NCI-H345 treated with DMSO at 0.1 percent for 48 hours (cell line): ENCODE results near the gene OR2T11.
"Not testable (repeated sequence)": the region's sequence is repeated elsewhere in the genome, so short reads cannot be mapped to it uniquely, and the experiment has no call there.

Experiments
- DNase-seq: peaks from one replicate; lab custom pipeline; 2025; ENCODE audit not compliant: unreplicated experiment; lab: John Stamatoyannopoulos, UW

The OR2T11 gene

GRCh38 chr1:248634991-248635390 is at the start of gene OR2T11:
OR2T11 (minus strand) TSS chr1:248635091; CDS start chr1:248627128, 7,963 bp downstream.
- DNase-seq, result not testable (repeated sequence)

GRCh38 chr1:248681651-248682050 is 46.8 kb upstream of the OR2T11 start:
- no peak for DNase-seq

GRCh38 chr1:248670003-248670402 is 35.1 kb upstream of the OR2T11 start:
- no peak for DNase-seq

GRCh38 chr1:248663453-248664328 is 28.8 kb upstream of the OR2T11 start:
- DNase-seq, result not testable (repeated sequence)

GRCh38 chr1:248656797-248657196 is 21.9 kb upstream of the OR2T11 start:
- not testable (repeated sequence) for DNase-seq

GRCh38 chr1:248655354-248655753 is 20.5 kb upstream of the OR2T11 start, which contains the start of gene OR2T27:
OR2T27 (minus strand) TSS chr1:248655528; CDS start chr1:248650884, 4,644 bp downstream.
- DNase-seq, result not testable (repeated sequence)

- not testable (repeated sequence) for DNase-seq
These were observed 14.1 kb upstream of the OR2T11 start for GRCh38 chr1:248648770-248649536.

- DNase-seq, result not testable (repeated sequence)
These were observed 10.3 kb upstream of the OR2T11 start, which contains the start of gene OR2T35 for GRCh38 chr1:248645178-248645577. OR2T35 (minus strand) TSS chr1:248645278; CDS start chr1:248639258, 6,020 bp downstream.

GRCh38 chr1:248642971-248643651 is 8.2 kb upstream of the OR2T11 start:
- not testable (repeated sequence) for DNase-seq

- not testable (repeated sequence) for DNase-seq
These were observed 6.7 kb upstream of the OR2T11 start for GRCh38 chr1:248641583-248641982.

GRCh38 chr1:248640906-248641305 is 6.0 kb upstream of the OR2T11 start:
- not testable (repeated sequence) for DNase-seq

- DNase-seq, result not testable (repeated sequence)
These were observed 4.8 kb upstream of the OR2T11 start for GRCh38 chr1:248639652-248640051.

GRCh38 chr1:248636612-248637011 is 1.7 kb upstream of the OR2T11 start:
- DNase-seq, result not testable (repeated sequence)

GRCh38 chr1:248631354-248632008 is 3.4 kb downstream of the OR2T11 start:
- DNase-seq, result no peak

GRCh38 chr1:248630551-248630950 is 4.3 kb downstream of the OR2T11 start:
- DNase-seq, result no peak

GRCh38 chr1:248627971-248628844 is 6.7 kb downstream of the OR2T11 start:
- DNase-seq, result no peak

- no peak for DNase-seq
These were observed 8.9 kb downstream of the OR2T11 start for GRCh38 chr1:248625971-248626370.

- DNase-seq, result no peak
These were observed 9.7 kb downstream of the OR2T11 start for GRCh38 chr1:248625166-248625565.

GRCh38 chr1:248622570-248623001 is 12.3 kb downstream of the OR2T11 start:
- DNase-seq, result no peak
